ENCODE data around the gene ARHGAP21.

ARHGAP21 gene

GRCh38 chr10:24554036-24554435 lies 169.7 kb downstream of the ARHGAP21 start:
- H3K4me3 ChIP-seq (ENCODE audit: low read depth, low read length), result no peak overlapping the region
- DNase-seq (ENCODE audit: low read depth), result no peak

GRCh38 chr10:24553051-24553612 lies 170.6 kb downstream of the ARHGAP21 start:
- no peak overlapping the region for H3K4me3 ChIP-seq (ENCODE audit: low read depth, low read length)
- no peak for DNase-seq (ENCODE audit: low read depth)

- H3K4me3 ChIP-seq (ENCODE audit: low read depth, low read length), result no peak overlapping the region
- no peak for DNase-seq (ENCODE audit: low read depth)
Observed at GRCh38 chr10:24552346-24553016, 171.2 kb downstream of the ARHGAP21 start.

DNA sequence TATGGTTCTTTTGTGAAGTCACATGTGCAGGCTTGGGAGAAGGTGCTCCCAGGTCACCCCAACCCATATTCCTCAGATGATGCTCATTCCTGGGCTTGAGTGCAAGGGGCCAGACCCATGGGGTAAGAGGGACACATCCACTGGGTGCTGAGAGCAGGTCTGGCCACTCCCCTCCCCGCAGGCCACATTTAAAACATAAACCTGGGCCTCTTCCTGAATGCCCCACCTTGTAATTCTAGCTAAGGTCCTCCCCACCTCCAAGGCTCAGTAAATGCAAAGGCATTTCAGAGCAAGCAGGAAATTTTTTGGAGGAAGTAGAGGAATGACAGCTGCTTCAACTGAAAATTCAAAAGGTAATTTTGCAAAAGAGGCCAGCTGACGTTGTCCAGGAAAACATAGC lies 172.5 kb downstream of the ARHGAP21 start:
- no peak overlapping the region for H3K4me3 ChIP-seq (ENCODE audit: low read depth, low read length)
- DNase-seq (ENCODE audit: low read depth), result no peak

- no peak for DNase-seq (ENCODE audit: low read depth)
- no peak overlapping the region for H3K4me3 ChIP-seq (ENCODE audit: low read depth, low read length)
Observed at GRCh38 chr10:24550680-24551079, 173.0 kb downstream of the ARHGAP21 start.

DNA sequence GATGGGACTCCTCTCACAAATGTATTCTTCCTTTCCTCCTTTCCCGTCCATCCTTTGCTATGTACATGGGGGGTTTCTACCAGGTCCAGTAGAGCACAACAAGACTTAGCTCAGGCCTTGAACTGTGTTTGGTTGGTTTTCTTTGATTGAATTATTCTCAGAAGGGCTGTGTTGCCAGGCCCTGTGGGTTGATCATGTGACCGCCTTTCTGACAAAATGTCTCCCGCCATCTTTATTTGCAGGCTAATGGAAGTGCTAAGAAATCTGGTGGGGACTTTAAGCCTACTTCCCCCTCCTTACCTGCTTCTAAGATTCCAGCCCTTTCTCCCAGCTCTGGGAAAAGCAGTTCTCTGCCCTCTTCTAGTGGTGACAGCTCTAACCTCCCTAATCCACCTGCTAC lies 178.1 kb downstream of the ARHGAP21 start:
- no peak overlapping the region for H3K4me3 ChIP-seq (ENCODE audit: low read depth, low read length)
- DNase-seq (ENCODE audit: low read depth), result no peak

DNA sequence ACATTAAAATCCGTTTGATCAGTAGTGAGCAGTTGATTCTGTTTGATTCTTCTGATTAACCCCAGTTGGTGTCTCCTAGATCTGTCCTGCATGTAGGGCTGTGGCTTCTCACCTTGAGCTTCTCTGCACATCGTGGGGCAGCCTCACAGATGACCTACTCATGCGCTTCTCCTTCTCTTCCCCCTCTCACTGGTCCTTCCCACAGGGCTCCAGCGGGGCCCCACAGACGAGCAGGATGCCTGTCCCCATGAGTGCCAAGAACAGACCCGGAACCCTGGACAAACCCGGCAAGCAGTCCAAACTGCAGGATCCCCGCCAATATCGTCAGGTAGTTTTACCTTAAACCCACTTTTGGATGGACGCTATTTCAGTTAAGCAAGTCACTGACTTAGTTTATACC lies 178.9 kb downstream of the ARHGAP21 start:
- DNase-seq (ENCODE audit: low read depth), result no peak
- H3K4me3 ChIP-seq (ENCODE audit: low read depth, low read length), result no peak overlapping the region

DNA sequence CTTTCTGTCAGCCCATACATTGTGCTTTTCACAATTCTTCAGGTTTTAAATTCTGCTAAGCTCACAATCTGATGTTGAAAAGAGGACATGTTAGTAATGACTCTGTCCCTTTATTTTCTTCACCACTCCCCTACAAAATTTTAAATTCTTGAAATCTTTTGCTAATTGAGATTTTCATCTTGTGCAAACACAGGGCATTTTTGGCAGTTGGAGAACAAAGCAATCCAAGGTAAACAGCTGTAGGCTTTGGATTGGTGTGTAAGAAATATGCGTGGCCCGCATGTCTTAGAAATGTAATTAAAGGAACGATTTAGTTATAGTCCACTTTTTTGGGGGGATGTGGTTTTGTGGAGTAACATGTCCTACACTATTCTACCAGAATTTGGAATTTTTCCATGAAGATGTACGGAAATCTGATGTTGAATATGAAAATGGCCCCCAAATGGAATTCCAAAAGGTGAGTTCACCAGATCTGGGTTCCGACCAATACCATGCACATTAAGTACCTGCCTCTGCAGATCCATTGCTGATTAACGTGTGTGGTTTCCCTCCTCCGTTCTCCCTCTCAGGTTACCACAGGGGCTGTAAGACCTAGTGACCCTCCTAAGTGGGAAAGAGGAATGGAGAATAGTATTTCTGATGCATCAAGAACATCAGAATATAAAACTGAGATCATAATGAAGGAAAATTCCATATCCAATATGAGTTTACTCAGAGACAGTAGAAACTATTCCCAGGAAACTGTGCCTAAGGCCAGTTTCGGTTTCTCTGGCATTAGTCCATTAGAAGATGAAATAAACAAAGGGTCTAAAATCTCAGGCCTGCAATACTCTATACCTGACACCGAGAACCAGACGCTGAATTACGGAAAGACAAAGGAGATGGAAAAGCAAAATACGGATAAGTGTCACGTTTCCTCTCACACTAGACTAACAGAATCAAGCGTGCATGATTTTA lies 181.1 kb downstream of the ARHGAP21 start:
- H3K4me3 ChIP-seq (ENCODE audit: low read depth, low read length), result no peak overlapping the region

GRCh38 chr10:24541239-24541753 lies 182.4 kb downstream of the ARHGAP21 start:
- H3K4me3 ChIP-seq (ENCODE audit: low read depth, low read length), result no peak overlapping the region
- no peak for DNase-seq (ENCODE audit: low read depth)

More for the DNA sequence above, 181.1 kb downstream of the ARHGAP21 start:
- no peak for DNase-seq (ENCODE audit: low read depth)

GRCh38 chr10:24536636-24537035 lies 187.1 kb downstream of the ARHGAP21 start:
- DNase-seq (ENCODE audit: low read depth), result no peak
- H3K4me3 ChIP-seq (ENCODE audit: low read depth, low read length), result no peak overlapping the region

DNA sequence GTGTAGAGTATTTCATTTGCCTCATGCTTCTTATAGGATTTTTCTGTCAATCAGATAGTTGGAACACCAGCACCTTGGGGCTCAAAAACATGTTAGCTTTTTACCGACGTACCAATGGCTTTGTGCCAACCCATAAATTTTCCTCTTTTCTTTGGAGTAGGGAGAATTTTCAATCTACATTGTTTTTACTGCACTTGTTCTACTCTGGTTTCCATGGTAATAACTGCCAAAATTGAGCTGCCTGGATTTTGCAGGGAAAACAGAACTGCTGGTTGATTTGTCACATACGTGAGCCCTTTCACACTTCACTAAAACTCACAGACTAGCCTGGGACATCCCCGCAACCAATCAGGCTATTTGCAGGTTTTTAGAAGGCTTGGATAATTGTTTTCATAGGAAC lies 189.7 kb downstream of the ARHGAP21 start:
- no peak for DNase-seq (ENCODE audit: low read depth)
- H3K4me3 ChIP-seq (ENCODE audit: low read depth, low read length), result no peak overlapping the region
